GM12878 (cell line): ENCODE measurements around the gene AGAP3. TPM values are rescaled to one million over a fixed set of nuclear protein-coding genes. Genes with fewer than 3 reads are reported as not detected.

ENCODE experiments used
- ATAC-seq: fragments of 200-7000 bp; cut with Tn5 transposase; 3 replicates; pipeline ENCODE4 v1.9.1; 2020; ENCODE audit warnings: mild to moderate bottlenecking, moderate library complexity
- BruUV-seq: library from RNA; stranded (reverse); fragments of 400-500 nt; replicated peaks from 2 replicates; lab custom pipeline; 2021; lab: Mats Ljungman, UMichigan
- CTCF ChIA-PET: fragments of 300-600 bp; sonication (Branson Sonifier 250); formaldehyde crosslinking; extraction: SDS; loops from one replicate; lab custom pipeline; 2021; ENCODE audit warnings: inconsistent platforms; lab: Yijun Ruan, JAX
- POLR2A ChIA-PET: fragments of 350-600 bp; formaldehyde crosslinking; extraction: SDS; loops from one replicate; lab custom pipeline; 2021; ENCODE audit warnings: inconsistent platforms; lab: Charles Lee
- RAD21 ChIA-PET: fragments of 300-600 bp; sonication (Branson Sonifier 250); formaldehyde crosslinking; loops from one replicate; lab custom pipeline; 2023; ENCODE audit warnings: antibody characterized with exemption; ENCODE audit not compliant: unreplicated experiment; lab: Charles Lee
- SMC1A ChIA-PET: fragments of 300-600 bp; sonication (Branson Sonifier 250); formaldehyde crosslinking; loops from one replicate; lab custom pipeline; 2023; ENCODE audit not compliant: unreplicated experiment, uncharacterized antibody; lab: Charles Lee
- DNase-seq: peaks from one replicate; pipeline ENCODE4 v3.0.0-alpha.2; 2011; ENCODE audit warnings: low read depth, low spot score
- FAIRE-seq: peaks from 3 replicates; lab custom pipeline; 2011; peaks lifted over from hg19 to GRCh38; lab: Jason Lieb, UNC
- H2AFZ ChIP-seq: 2 replicates; pipeline ENCODE4 v1.6.0; 2011; ENCODE audit warnings: low read depth, low read length, control low read depth; ENCODE audit not compliant: control insufficient read depth
- H3K27ac ChIP-seq: 2 replicates; pipeline ENCODE4 v1.5.1; 2011; ENCODE audit warnings: control low read depth; ENCODE audit not compliant: control insufficient read depth, insufficient read depth
- H3K27me3 ChIP-seq, 2 experiments: replicated peaks in 1 of 2; 2 replicates each; pipeline versions ENCODE4 v1.6.0 to v1.6.1; 2011; ENCODE audit warnings: low read length in 1 of 2; ENCODE audit not compliant: control insufficient read depth in 2 of 2, insufficient read depth in 2 of 2
- H3K36me3 ChIP-seq, 2 experiments: 2 replicates each; pipeline ENCODE4 v1.5.1; 2011; ENCODE audit warnings: low read length in 1 of 2; ENCODE audit not compliant: control insufficient read depth in 2 of 2, insufficient read depth in 2 of 2
- H3K4me1 ChIP-seq: 2 replicates; pipeline ENCODE4 v1.6.1; 2011; ENCODE audit warnings: mild to moderate bottlenecking, low read length, moderate library complexity, mixed read lengths; ENCODE audit not compliant: control insufficient read depth, insufficient read depth
- H3K4me2 ChIP-seq: 2 replicates; pipeline ENCODE4 v1.6.0; 2011; ENCODE audit warnings: control low read depth; ENCODE audit not compliant: control insufficient read depth, insufficient read depth
- H3K4me3 ChIP-seq: fragments of 200-600 bp; sonication (generic); 2 replicates; pipeline ENCODE4 v1.5.1; 2016
- H3K79me2 ChIP-seq: 2 replicates; pipeline ENCODE4 v1.6.0; 2011; ENCODE audit warnings: low read length; ENCODE audit not compliant: control insufficient read depth, insufficient read depth
- H3K9ac ChIP-seq: 2 replicates; pipeline ENCODE4 v1.8.0; 2011; ENCODE audit warnings: low read length, control low read depth, mixed read lengths; ENCODE audit not compliant: control insufficient read depth, insufficient read depth
- H3K9me3 ChIP-seq: replicated peaks from 3 replicates; pipeline ENCODE4 v1.5.1; 2011; ENCODE audit warnings: mild to moderate bottlenecking, low read length; ENCODE audit not compliant: control insufficient read depth, insufficient read depth
- H4K20me1 ChIP-seq: 2 replicates; pipeline ENCODE4 v1.6.0; 2011; ENCODE audit not compliant: control insufficient read depth, insufficient read depth
- BHLHE40 ChIP-seq, 2 experiments: fragments of 450-650 bp in 1 of 2; IDR thresholded peaks; 2 replicates each; pipeline ENCODE4 v1.6.1; 2011 to 2017; ENCODE audit warnings: low read depth in 2 of 2, borderline replicate concordance in 1 of 2, improper control_type of control experiment in 1 of 2, low read length in 1 of 2, mild to moderate bottlenecking in 1 of 2
- NR2F1 ChIP-seq: fragments of 450-650 bp; conservative IDR thresholded peaks from 2 replicates; pipeline ENCODE4 v1.6.1; 2017; ENCODE audit warnings: mild to moderate bottlenecking
- POLR2AphosphoS5 ChIP-seq: IDR thresholded peaks from 2 replicates; pipeline ENCODE4 v1.6.1; 2011; ENCODE audit warnings: mild to moderate bottlenecking, low read length, inconsistent platforms
- SREBF1 ChIP-seq: IDR thresholded peaks from 2 replicates; pipeline ENCODE4 v1.6.1; 2012; ENCODE audit warnings: mild to moderate bottlenecking, low read length
- SREBF2 ChIP-seq: IDR thresholded peaks from 2 replicates; pipeline ENCODE4 v1.6.1; 2012; ENCODE audit warnings: mild to moderate bottlenecking, low read length
- SUPT20H ChIP-seq: IDR thresholded peaks from 2 replicates; pipeline ENCODE4 v1.6.1; 2011; ENCODE audit warnings: low read depth, mild to moderate bottlenecking, low read length, moderate library complexity, borderline replicate concordance; ENCODE audit not compliant: control insufficient read depth
- TARDBP ChIP-seq: IDR thresholded peaks from 2 replicates; pipeline ENCODE4 v1.6.1; 2016; ENCODE audit warnings: borderline replicate concordance
- TCF3 ChIP-seq: IDR thresholded peaks from 2 replicates; pipeline ENCODE4 v1.6.1; 2012; ENCODE audit warnings: low read depth, mild to moderate bottlenecking, low read length, borderline replicate concordance; ENCODE audit not compliant: insufficient read depth
- WGBS: methylation state at CpG from one replicate; pipeline ENCODE4 v1.1.6; 2016; ENCODE audit warnings: low lambda C conversion rate; ENCODE audit not compliant: insufficient replicate concordance, insufficient coverage; ENCODE audit errors: missing lambda C conversion rate; 5-methylcytosine and 5-hydroxymethylcytosine counted together
- in situ Hi-C: fragments of 300-500 bp; cut with MboI; formaldehyde crosslinking; loops from 9 replicates; pipeline ENCODE4 v1.14.3; 2018; ENCODE audit warnings: mixed read lengths
- intact Hi-C: fragments of 100-400 bp; cut with micrococcal nuclease; formaldehyde crosslinking; loops from one replicate; pipeline ENCODE4 v1.14.2; 2022; ENCODE audit not compliant: unreplicated experiment
- polyA plus RNA-seq, 11 experiments: library from polyadenylated mRNA; depleted of rRNA in 4 of 11; unstranded in 6 of 11; stranded (reverse) in 5 of 11; fragments of >200 nt; fragmentation: Nextera tagmentation in 4 of 11; fragmentation: Illumina TruSeq in 1 of 11; extraction: Ambion mirVana in 4 of 11; extraction: Trizol in 1 of 11; gene quantifications; 1 replicate in 1 of 11; 2 replicates in 10 of 11; pipeline versions ENCODE4 v1.2.1 to v1.2.3, GENCODE V29; 2011 to 2016; ENCODE audit warnings: inconsistent platforms in 2 of 11, missing spikeins in 2 of 11, low read depth in 1 of 11
- total RNA-seq, 4 experiments: library from RNA; depleted of rRNA in 3 of 4; stranded (reverse); fragments of >200 nt in 3 of 4; fragmentation: Illumina TruSeq in 1 of 4; extraction: Trizol in 1 of 4; gene quantifications; 2 replicates each; pipeline versions ENCODE4 v1.2.1 to v1.2.3, GENCODE V29; 2013 to 2021
- TF ChIP-seq, protein P1 (sequence below): IDR thresholded peaks from 2 replicates; pipeline ENCODE4 v1.6.1; 2012; ENCODE audit warnings: low read depth, low read length, improper control_type of control experiment

Gene AGAP3
- total and polyA plus RNA-seq, 10 of the 15 experiments (the other 5 are each of a cell fraction or from before 2014, with no cell fraction given): 1.8 to 68.1 (median 15.7) TPM

DNA sequence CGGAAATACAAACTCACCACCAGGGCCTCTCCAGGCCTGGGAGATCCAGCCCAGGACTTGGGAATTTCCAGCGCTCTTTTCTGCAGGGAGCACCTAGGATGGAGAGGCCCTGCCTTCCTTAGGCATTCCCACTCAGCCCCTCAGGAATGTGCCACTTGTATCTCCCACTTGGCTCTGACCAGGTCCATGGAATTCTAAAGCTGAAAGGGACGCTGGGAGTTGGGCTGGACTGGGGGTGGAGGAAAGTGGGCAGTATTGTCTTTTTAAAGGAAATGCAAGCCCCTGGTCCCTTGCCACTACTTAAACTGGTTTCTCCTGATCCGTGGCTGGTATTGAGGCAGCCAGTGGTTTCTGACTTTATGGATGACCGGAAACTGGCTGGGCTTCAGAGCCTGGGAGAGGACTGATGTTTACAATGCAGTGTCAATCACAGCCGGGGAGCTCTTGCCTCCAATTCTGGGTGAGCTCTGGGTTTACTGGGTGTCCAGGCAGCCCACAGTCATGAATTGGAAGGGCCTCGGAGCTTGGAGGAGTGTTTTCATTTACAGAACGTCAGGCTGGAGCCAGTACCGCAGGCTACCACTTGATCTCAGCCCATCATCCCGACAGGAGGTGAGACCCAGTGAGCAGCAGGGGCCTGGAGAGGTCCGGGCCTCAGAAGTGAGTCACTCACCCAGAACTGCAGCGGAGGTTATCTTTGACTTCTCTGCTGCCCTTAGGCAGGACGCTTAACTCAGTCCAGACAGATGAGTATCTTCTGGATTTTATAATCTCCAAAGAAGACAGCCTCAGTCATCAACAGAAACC lies 27.3 kb downstream of the AGAP3 start (continued):
- TF ChIP-seq SUPT20H (no peak), TCF3 (no peak), SREBF1 (no peak)
- TF ChIP-seq, all 136 proteins: peak for 0

DNA sequence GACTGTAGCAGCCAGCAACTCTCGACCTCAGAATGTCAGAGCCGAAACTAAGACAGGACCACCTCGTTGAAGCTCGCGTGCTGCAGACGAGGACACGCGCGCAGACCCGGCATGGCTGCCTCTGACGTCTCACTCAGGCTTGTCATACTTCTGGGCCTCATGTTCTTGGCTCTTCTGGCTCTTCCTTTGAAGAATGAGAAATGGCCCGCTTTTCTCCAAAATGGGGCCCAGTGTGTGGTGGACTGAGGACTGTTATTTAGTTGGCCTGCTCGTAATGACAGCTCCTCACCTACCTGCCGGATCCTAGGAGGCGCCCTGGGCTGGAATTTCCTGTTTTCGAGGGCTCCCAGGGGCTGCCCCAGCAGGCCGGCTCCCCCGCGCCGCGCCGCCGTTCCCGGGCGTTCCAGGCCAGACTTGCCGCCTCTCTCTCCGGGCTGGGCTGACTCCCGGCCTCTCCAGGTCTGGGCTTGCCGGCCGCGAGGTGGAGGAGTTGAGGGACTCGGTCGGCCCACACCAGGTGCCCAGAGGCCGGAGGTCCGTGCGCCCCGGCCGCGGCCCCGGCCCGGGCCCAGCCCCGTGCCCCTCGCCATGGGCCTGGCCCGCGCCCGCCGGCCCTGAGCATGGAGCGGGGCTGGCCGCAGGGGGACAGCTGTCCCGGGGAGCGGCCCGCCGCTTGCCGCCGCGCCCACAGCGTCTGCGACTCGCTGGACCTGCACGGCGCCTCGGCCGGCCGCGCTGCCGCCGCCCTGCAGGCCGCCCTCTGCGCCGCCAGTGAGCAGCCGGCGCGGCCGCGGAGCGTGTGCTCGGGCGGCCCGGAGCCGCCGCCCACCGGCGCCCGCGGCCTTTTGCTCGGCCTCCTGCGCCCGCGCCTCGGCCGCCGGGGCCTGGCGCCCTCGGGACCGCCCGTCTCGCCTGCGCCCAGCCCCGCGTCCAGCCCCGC lies 28.1 kb downstream of the AGAP3 start:
- no peaks in the 10 kb centered on the region for H3K4me1 ChIP-seq
- no peak overlapping the region for H3K9ac ChIP-seq
- FAIRE-seq (no peak), DNase-seq (no peak), ATAC-seq (no peak)
- intact Hi-C loops (loop anchor here (5.0 kb wide), 1 partner anchor 102 kb away; no protein-coding TSS in a partner anchor), in situ Hi-C loops (no loop called here)
- peaks cover 0 to 11% of the 10 kb centered on the region in 2 experiments; a peak in 2 of 4 replicates for H3K36me3 ChIP-seq
- no peak overlapping the region for H3K4me3 ChIP-seq
- RAD21 ChIA-PET: no interaction called here
- SMC1A ChIA-PET: no interaction called here
- peaks cover 3% of the 10 kb centered on the region; the same call in 1 of the 2 replicates for H4K20me1 ChIP-seq
- no peaks in the 10 kb centered on the region for H3K27me3 ChIP-seq
- H3K4me2 ChIP-seq: no peak overlapping the region
- BruUV-seq: no TSS peak
- no peaks in the 10 kb centered on the region for H3K9me3 ChIP-seq
- POLR2A ChIA-PET: no interaction called here
- 52% methylated on average over 65 of the region's 101 CpGs for WGBS
- H2AFZ ChIP-seq: no peak overlapping the region
- no peak for TF ChIP-seq BHLHE40 (IDR thresholded peaks at IDR 0.05; ENCODE audit: borderline replicate concordance in 1 of 2, low read depth in 2 of 2, low read length in 1 of 2)
- TF ChIP-seq TARDBP: no peak
- no peak for TF ChIP-seq NR2F1
- no peak for TF ChIP-seq SREBF2
- TF ChIP-seq, protein P1, sequence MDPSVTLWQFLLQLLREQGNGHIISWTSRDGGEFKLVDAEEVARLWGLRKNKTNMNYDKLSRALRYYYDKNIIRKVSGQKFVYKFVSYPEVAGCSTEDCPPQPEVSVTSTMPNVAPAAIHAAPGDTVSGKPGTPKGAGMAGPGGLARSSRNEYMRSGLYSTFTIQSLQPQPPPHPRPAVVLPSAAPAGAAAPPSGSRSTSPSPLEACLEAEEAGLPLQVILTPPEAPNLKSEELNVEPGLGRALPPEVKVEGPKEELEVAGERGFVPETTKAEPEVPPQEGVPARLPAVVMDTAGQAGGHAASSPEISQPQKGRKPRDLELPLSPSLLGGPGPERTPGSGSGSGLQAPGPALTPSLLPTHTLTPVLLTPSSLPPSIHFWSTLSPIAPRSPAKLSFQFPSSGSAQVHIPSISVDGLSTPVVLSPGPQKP: no peak
- no peak for TF ChIP-seq POLR2AphosphoS5
- CTCF ChIA-PET: no interaction called here
- H3K79me2 ChIP-seq: no peaks in the 10 kb centered on the region; the same call in none of the 2 replicates
- H3K27ac ChIP-seq: no peak overlapping the region
